HuH-7.5 (cell line): ENCODE results near the gene ABCA2.

ENCODE experiments used
- DNase-seq: peaks from one replicate; pipeline ENCODE4 v3.0.0; 2011; ENCODE audit warnings: low spot score

ABCA2 gene

GRCh38 chr9:136962701-136963248 is 65.3 kb downstream of the ABCA2 start:
- DNase-seq: no peak

GRCh38 chr9:136962163-136962562 is 65.9 kb downstream of the ABCA2 start:
- DNase-seq: no peak

- DNase-seq: no peak
Measured at GRCh38 chr9:136961279-136962065, 66.6 kb downstream of the ABCA2 start.

- DNase-seq: no peak
Measured at GRCh38 chr9:136960938-136961275, 67.1 kb downstream of the ABCA2 start.

- no peak for DNase-seq
Measured at GRCh38 chr9:136960212-136960937, 67.7 kb downstream of the ABCA2 start.

GRCh38 chr9:136958898-136959850 is 68.9 kb downstream of the ABCA2 start:
- no peak for DNase-seq

GRCh38 chr9:136958473-136958872 is 69.6 kb downstream of the ABCA2 start:
- DNase-seq: no peak

- DNase-seq: no peak
Measured at GRCh38 chr9:136957901-136958300, 70.1 kb downstream of the ABCA2 start.

GRCh38 chr9:136957461-136957860 is 70.6 kb downstream of the ABCA2 start:
- DNase-seq: no peak
